ENCODE results near the gene PPP1R13L. TPM values are rescaled to one million over a fixed set of nuclear protein-coding genes. Genes with fewer than 3 reads are reported as not detected.

The PPP1R13L gene
- total and polyA plus RNA-seq, 12 donors, result 85.2 to 265 (median 166) TPM

- TF ChIP-seq CTCF (IDR thresholded peaks at IDR 0.05), result no peak
- no peak for ATAC-seq
- Histone ChIP-seq H3K27me3 (no peaks in the 10 kb centered on the region), H3K4me1 (peaks cover 4 to 46% (median 26%) of the 10 kb centered on the region in 9 donors), H3K27ac (peak overlapping the region in 2 of 10 donors; percentile 7 to 65), H3K36me3 (peaks cover 0 to 73% (median 19%) of the 10 kb centered on the region in 9 donors), H3K9me3 (no peaks in the 10 kb centered on the region), H3K4me3 (no peak overlapping the region)
- WGBS, 2 donors, result 55 to 64% methylated on average over 3 of the region's 3 CpGs
- intact Hi-C loops (cut with DNase I), result loop anchor here in 2 of 10 donors (10.0 kb wide), 2 partner anchors 55 to 225 kb away; no protein-coding TSS in a partner anchor
- no peak for DNase-seq
Observed at GRCh38 chr19:45419895-45420294, 15.0 kb upstream of the PPP1R13L start.

DNA sequence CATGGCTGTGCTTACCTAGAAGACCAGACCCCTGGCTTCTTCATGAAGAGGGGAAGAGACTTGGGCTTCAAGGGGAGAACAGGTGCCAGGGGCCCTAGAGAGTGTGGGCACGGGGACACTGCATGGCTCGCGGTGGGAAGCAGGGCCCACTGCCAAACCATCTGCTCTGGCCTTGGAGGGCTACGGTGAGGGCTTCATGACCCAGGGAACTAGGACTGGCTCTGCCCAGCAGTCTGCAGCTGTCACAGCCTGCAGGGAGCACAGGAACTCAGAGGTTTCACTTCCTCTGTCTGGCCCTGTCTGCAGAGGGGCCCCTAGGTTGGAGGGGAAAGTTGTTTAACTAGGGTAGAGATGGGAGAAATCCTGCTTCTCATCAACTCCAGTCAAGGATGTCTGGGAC, 14.5 kb upstream of the PPP1R13L start:
- peaks cover 0 to 78% (median 24%) of the 10 kb centered on the region in 9 donors for H3K36me3 ChIP-seq
- no peaks in the 10 kb centered on the region for H3K27me3 ChIP-seq
- WGBS, 2 donors, result 42 to 46% methylated on average over 4 of the region's 4 CpGs
- peaks cover 4 to 41% (median 21%) of the 10 kb centered on the region in 9 donors for H3K4me1 ChIP-seq
- no peak for DNase-seq
- H3K9me3 ChIP-seq, result no peaks in the 10 kb centered on the region
- peak overlapping the region in 2 of 10 donors; percentile 7 to 65 for H3K27ac ChIP-seq
- intact Hi-C loops (cut with DNase I), result no loop called here
- no peak for ATAC-seq
- no peak overlapping the region for H3K4me3 ChIP-seq
- TF ChIP-seq CTCF (IDR thresholded peaks at IDR 0.05), result no peak

DNA sequence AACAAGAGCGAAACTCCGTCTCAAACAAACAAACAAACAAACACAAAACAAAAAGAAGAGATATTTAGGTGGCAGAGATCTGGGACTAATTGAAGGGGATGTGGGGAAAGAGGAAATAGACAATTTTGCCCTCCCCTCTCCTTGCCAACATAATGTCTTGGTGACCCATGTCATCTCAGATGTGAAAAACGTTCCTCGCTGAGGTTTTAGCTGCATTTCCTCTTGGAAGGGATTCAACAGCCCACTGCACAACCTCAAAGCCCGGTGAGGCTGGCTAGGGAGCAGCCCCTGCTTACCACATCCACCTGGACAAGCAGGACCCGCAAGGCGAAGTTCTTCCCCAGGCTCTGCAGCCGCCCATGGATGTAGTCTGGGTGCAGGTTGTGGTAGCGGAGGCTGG, 13.9 kb upstream of the PPP1R13L start:
- peaks cover 4 to 35% (median 15%) of the 10 kb centered on the region in 9 donors for H3K4me1 ChIP-seq
- DNase-seq, result no peak
- no peaks in the 10 kb centered on the region for H3K27me3 ChIP-seq
- peak overlapping the region in 2 of 10 donors; percentile 7 to 65 for H3K27ac ChIP-seq
- TF ChIP-seq CTCF (IDR thresholded peaks at IDR 0.05), result no peak
- 79 to 83% methylated on average over 9 of the region's 9 CpGs for WGBS, 2 donors
- no peaks in the 10 kb centered on the region for H3K9me3 ChIP-seq
- no peak overlapping the region for H3K4me3 ChIP-seq
- ATAC-seq, result no peak
- peaks cover 0 to 84% (median 30%) of the 10 kb centered on the region in 9 donors for H3K36me3 ChIP-seq
- intact Hi-C loops (cut with DNase I), result no loop called here

DNA sequence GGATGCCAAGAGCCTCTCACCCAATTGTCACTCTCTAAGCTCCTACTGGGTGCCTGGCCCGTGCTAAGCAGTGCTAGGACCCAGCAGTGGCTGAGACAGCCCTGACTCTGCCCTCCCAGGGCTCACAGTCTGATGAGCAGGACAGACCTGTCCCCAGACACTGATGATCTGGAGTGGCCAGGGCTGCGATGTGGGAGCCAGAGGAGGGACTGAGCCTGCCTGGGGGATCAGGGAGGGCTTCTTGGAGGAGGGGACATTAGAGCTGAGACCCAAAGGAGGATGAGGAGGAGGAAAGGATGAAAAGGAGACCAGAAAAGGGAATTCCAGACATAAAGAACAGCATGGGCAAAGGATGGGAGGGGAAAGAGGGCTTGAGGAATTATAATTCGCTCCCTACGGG, 12.3 kb upstream of the PPP1R13L start:
- no peaks in the 10 kb centered on the region for H3K27me3 ChIP-seq
- H3K27ac ChIP-seq, result peak overlapping the region in 5 of 10 donors; percentile 20 to 76 (median 43)
- no peak for DNase-seq
- peaks cover 0 to 19% (median 6%) of the 10 kb centered on the region in 9 donors for H3K4me1 ChIP-seq
- H3K4me3 ChIP-seq, result no peak overlapping the region
- no peak for ATAC-seq
- intact Hi-C loops (cut with DNase I), result no loop called here
- peaks cover 0 to 97% (median 40%) of the 10 kb centered on the region in 9 donors for H3K36me3 ChIP-seq
- no peak for TF ChIP-seq CTCF (IDR thresholded peaks at IDR 0.05)
- H3K9me3 ChIP-seq, result no peaks in the 10 kb centered on the region
- 66 to 74% methylated on average over 4 of the region's 4 CpGs for WGBS, 2 donors

All from heart right ventricle (tissue), 16 donors.